Caco-2 (cell line): Measurements from ENCODE around the gene LRPAP1. TPM values are rescaled to one million over a fixed set of nuclear protein-coding genes. Genes with fewer than 3 reads are reported as not detected.
A peak's percentile ranks its signal among the peaks of the same experiment; 100 is the strongest.

Source experiments
- BruUV-seq: library from RNA; stranded (reverse); fragments of 400-500 nt; replicated peaks from 2 replicates; lab custom pipeline; 2021; lab: Mats Ljungman, UMichigan
- CTCF ChIA-PET: fragments of 300-600 bp; sonication (Branson Sonifier 250); formaldehyde crosslinking; loops from one replicate; lab custom pipeline; 2022; ENCODE audit warnings: antibody characterized with exemption; lab: Charles Lee
- POLR2A ChIA-PET: fragments of 300-600 bp; sonication (Branson Sonifier 250); formaldehyde crosslinking; loops from one replicate; lab custom pipeline; 2022; ENCODE audit warnings: antibody characterized with exemption; lab: Charles Lee
- DNase-seq, 2 experiments: peaks; one replicate each; pipeline versions ENCODE4 v3.0.0 to v3.0.0-alpha.2; 2020 to 2022
- H3K27me3 ChIP-seq: replicated peaks from 2 replicates; pipeline ENCODE4 v1.6.0; 2011; ENCODE audit warnings: low read length; ENCODE audit not compliant: control insufficient read depth, insufficient read depth
- H3K36me3 ChIP-seq: 2 replicates; pipeline ENCODE4 v1.5.1; 2011; ENCODE audit warnings: low read length; ENCODE audit not compliant: control insufficient read depth, insufficient read depth
- H3K4me1 ChIP-seq: fragments of 250-450 bp; sonication (Bioruptor Pico); 2 replicates; pipeline ENCODE4 v1.5.1; 2020; ENCODE audit warnings: mild to moderate bottlenecking
- H3K4me3 ChIP-seq: 2 replicates; pipeline ENCODE4 v1.5.1; 2011; ENCODE audit warnings: low read depth, mild to moderate bottlenecking, control low read depth, low read length
- H3K9me3 ChIP-seq: fragments of 250-450 bp; sonication (Bioruptor Pico); 2 replicates; pipeline ENCODE4 v1.5.1; 2020; ENCODE audit warnings: mild to moderate bottlenecking, moderate library complexity
- H3K27ac Mint-ChIP-seq: one replicate; pipeline ENCODE4 v1.8.0; 2022; ENCODE audit warnings: mixed read lengths; ENCODE audit not compliant: unreplicated experiment
- H3K27me3 Mint-ChIP-seq: one replicate; pipeline ENCODE4 v1.8.0; 2022; ENCODE audit warnings: mixed read lengths; ENCODE audit not compliant: insufficient read depth, unreplicated experiment
- H3K36me3 Mint-ChIP-seq: one replicate; pipeline ENCODE4 v1.8.0; 2022; ENCODE audit warnings: mild to moderate bottlenecking, mixed read lengths; ENCODE audit not compliant: insufficient read depth, unreplicated experiment
- H3K4me1 Mint-ChIP-seq: one replicate; pipeline ENCODE4 v1.8.0; 2022; ENCODE audit warnings: low read depth, mixed read lengths; ENCODE audit not compliant: unreplicated experiment
- H3K4me3 Mint-ChIP-seq: one replicate; pipeline ENCODE4 v1.8.0; 2022; ENCODE audit warnings: mild to moderate bottlenecking, moderate library complexity, mixed read lengths; ENCODE audit not compliant: unreplicated experiment
- H3K9me3 Mint-ChIP-seq: one replicate; pipeline ENCODE4 v1.8.0; 2022; ENCODE audit warnings: mixed read lengths; ENCODE audit not compliant: unreplicated experiment
- CTCF ChIP-seq, 2 experiments: fragments of 200-600 bp in 1 of 2; IDR thresholded peaks; 1 replicate in 1 of 2; 2 replicates in 1 of 2; pipeline versions ENCODE4 v1.5.1 to v1.8.0; 2011 to 2022; ENCODE audit warnings: antibody characterized with exemption in 1 of 2, control low read depth in 1 of 2, inconsistent platforms in 1 of 2, low read depth in 1 of 2, low read length in 1 of 2, mild to moderate bottlenecking in 1 of 2, moderate library complexity in 1 of 2; ENCODE audit not compliant: insufficient read depth in 1 of 2, severe bottlenecking in 1 of 2, unreplicated experiment in 1 of 2
- intact Hi-C: fragments of 100-400 bp; cut with micrococcal nuclease; formaldehyde crosslinking; loops from one replicate; pipeline ENCODE4 v1.10.0; 2022; ENCODE audit not compliant: unreplicated experiment
- total RNA-seq: library from RNA; stranded (reverse); gene quantifications from 2 replicates; pipeline ENCODE4 v1.2.3, GENCODE V29; 2022

Gene LRPAP1
- total RNA-seq, 1 experiment from 2014 or later: 224 TPM

GRCh38 chr4:3497523-3498389 lies 34.5 kb downstream of the LRPAP1 start:
- Mint-ChIP-seq H3K9me3 (no peaks in the 10 kb centered on the region), H3K27me3 (no peaks in the 10 kb centered on the region), H3K36me3 (peaks cover 63% of the 10 kb centered on the region), H3K4me1 (no peaks in the 10 kb centered on the region), H3K4me3 (no peak overlapping the region), H3K27ac (no peak overlapping the region)
- TF ChIP-seq CTCF (IDR thresholded peaks at IDR 0.05; ENCODE audit: insufficient read depth in 1 of 2, low read depth in 1 of 2, low read length in 1 of 2, severe bottlenecking in 1 of 2, unreplicated experiment in 1 of 2): no peak
- no TSS peak for BruUV-seq
- POLR2A ChIA-PET: no interaction called here
- no peak overlapping the region for H3K4me3 ChIP-seq
- no peaks in the 10 kb centered on the region for H3K27me3 ChIP-seq
- H3K9me3 ChIP-seq: no peaks in the 10 kb centered on the region
- no peaks in the 10 kb centered on the region for H3K36me3 ChIP-seq
- DNase-seq: no peak
- H3K4me1 ChIP-seq: 0 out of 2 replicates have a peak, but pooled peaks cover 3% of the 10 kb centered on the region
- CTCF ChIA-PET: no interaction called here
- intact Hi-C loops: no loop called here

GRCh38 chr4:3497095-3497494 lies 35.1 kb downstream of the LRPAP1 start:
- 0 out of 2 replicates have a peak, but pooled peaks cover 3% of the 10 kb centered on the region for H3K4me1 ChIP-seq
- H3K4me1 Mint-ChIP-seq: no peaks in the 10 kb centered on the region
- ChIA-PET CTCF (no interaction called here), POLR2A (no interaction called here)
- no peak overlapping the region for H3K4me3 Mint-ChIP-seq
- no peaks in the 10 kb centered on the region for H3K27me3 Mint-ChIP-seq
- H3K9me3 Mint-ChIP-seq: no peaks in the 10 kb centered on the region
- no TSS peak for BruUV-seq
- H3K4me3 ChIP-seq: no peak overlapping the region
- no peaks in the 10 kb centered on the region for H3K9me3 ChIP-seq
- DNase-seq: no peak
- H3K27me3 ChIP-seq: no peaks in the 10 kb centered on the region
- H3K36me3 Mint-ChIP-seq: peaks cover 67% of the 10 kb centered on the region
- H3K36me3 ChIP-seq: no peaks in the 10 kb centered on the region
- peak overlapping the region; percentile 22 for H3K27ac Mint-ChIP-seq
- intact Hi-C loops: no loop called here
- TF ChIP-seq CTCF (IDR thresholded peaks at IDR 0.05; ENCODE audit: insufficient read depth in 1 of 2, low read depth in 1 of 2, low read length in 1 of 2, severe bottlenecking in 1 of 2, unreplicated experiment in 1 of 2): no peak

- Histone ChIP-seq H3K4me1 (0 out of 2 replicates have a peak, but pooled peaks cover 3% of the 10 kb centered on the region), H3K4me3 (no peak overlapping the region), H3K36me3 (no peaks in the 10 kb centered on the region), H3K27me3 (no peaks in the 10 kb centered on the region), H3K9me3 (no peaks in the 10 kb centered on the region)
- CTCF ChIA-PET: interaction anchor here (1.0 kb wide), 1 partner anchor 385 kb away, joined by 5 read pairs; no protein-coding TSS in a partner anchor
- no peak overlapping the region for H3K4me3 Mint-ChIP-seq
- H3K9me3 Mint-ChIP-seq: no peaks in the 10 kb centered on the region
- peaks cover 67% of the 10 kb centered on the region for H3K36me3 Mint-ChIP-seq
- H3K27me3 Mint-ChIP-seq: peaks cover 5% of the 10 kb centered on the region
- no TSS peak for BruUV-seq
- no peak for DNase-seq
- intact Hi-C loops: no loop called here
- H3K27ac Mint-ChIP-seq: no peak overlapping the region
- POLR2A ChIA-PET: interaction anchor here (0.6 kb wide), 1 partner anchor 202 kb away, joined by 4 read pairs; no protein-coding TSS in a partner anchor
- no peaks in the 10 kb centered on the region for H3K4me1 Mint-ChIP-seq
- TF ChIP-seq CTCF (IDR thresholded peaks at IDR 0.05; ENCODE audit: insufficient read depth in 1 of 2, low read depth in 1 of 2, low read length in 1 of 2, severe bottlenecking in 1 of 2, unreplicated experiment in 1 of 2): no peak
Observed at GRCh38 chr4:3496021-3496420, 36.2 kb downstream of the LRPAP1 start.
